Keratinocyte (primary cell): ENCODE measurements around the gene RHPN2.

ENCODE experiments used
- EZH2 ChIP-seq: IDR thresholded peaks from one replicate; pipeline ENCODE4 v1.6.1; 2012; ENCODE audit warnings: inconsistent platforms, mild to moderate bottlenecking, low read length, moderate library complexity
- TF ChIP-seq, protein P1 (sequence below), 3 experiments: IDR thresholded peaks in 1 of 3; conservative IDR thresholded peaks in 1 of 3; optimal IDR thresholded peaks in 1 of 3; 2 replicates in 2 of 3; 3 replicates in 1 of 3; pipeline versions ENCODE3 to v1.5.1; 2011; ENCODE audit warnings: low read length in 3 of 3, mild to moderate bottlenecking in 3 of 3, moderate library complexity in 2 of 3, control low read depth in 1 of 3, inconsistent platforms in 1 of 3; ENCODE audit not compliant: insufficient read depth in 2 of 3; ENCODE audit errors: extremely low read depth in 1 of 3

GRCh38 chr19:33102893-33103292, 38.2 kb upstream of the RHPN2 start:
- TF ChIP-seq, protein P1, sequence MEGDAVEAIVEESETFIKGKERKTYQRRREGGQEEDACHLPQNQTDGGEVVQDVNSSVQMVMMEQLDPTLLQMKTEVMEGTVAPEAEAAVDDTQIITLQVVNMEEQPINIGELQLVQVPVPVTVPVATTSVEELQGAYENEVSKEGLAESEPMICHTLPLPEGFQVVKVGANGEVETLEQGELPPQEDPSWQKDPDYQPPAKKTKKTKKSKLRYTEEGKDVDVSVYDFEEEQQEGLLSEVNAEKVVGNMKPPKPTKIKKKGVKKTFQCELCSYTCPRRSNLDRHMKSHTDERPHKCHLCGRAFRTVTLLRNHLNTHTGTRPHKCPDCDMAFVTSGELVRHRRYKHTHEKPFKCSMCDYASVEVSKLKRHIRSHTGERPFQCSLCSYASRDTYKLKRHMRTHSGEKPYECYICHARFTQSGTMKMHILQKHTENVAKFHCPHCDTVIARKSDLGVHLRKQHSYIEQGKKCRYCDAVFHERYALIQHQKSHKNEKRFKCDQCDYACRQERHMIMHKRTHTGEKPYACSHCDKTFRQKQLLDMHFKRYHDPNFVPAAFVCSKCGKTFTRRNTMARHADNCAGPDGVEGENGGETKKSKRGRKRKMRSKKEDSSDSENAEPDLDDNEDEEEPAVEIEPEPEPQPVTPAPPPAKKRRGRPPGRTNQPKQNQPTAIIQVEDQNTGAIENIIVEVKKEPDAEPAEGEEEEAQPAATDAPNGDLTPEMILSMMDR (optimal IDR thresholded peaks at IDR 0.05 in 1 of 3, IDR thresholded peaks at IDR 0.05 in 1 of 3, conservative IDR thresholded peaks at IDR 0.05 in 1 of 3; ENCODE audit: extremely low read depth in 1 of 3, insufficient read depth in 2 of 3, low read length in 3 of 3): no peak
- no peak for TF ChIP-seq EZH2
